ENCODE measurements around the gene SH3BP4. TPM values are rescaled to one million over a fixed set of nuclear protein-coding genes. Genes with fewer than 3 reads are reported as not detected.

The SH3BP4 gene
- total and polyA plus RNA-seq, 10 of the 15 experiments (the other 5 are each of a cell fraction or from before 2014, with no cell fraction given) = 0.03 to 0.36 TPM; not detected in 8

- ChIA-PET POLR2A (no interaction called here), SMC1A (ENCODE audit: uncharacterized antibody, unreplicated experiment) (no interaction called here), RAD21 (ENCODE audit: unreplicated experiment) (no interaction called here), CTCF (no interaction called here)
- 47% methylated on average over 30 of the region's 30 CpGs for WGBS (ENCODE audit: insufficient coverage, insufficient replicate concordance, low lambda C conversion rate, missing lambda C conversion rate)
- in situ Hi-C loops (cut with MboI) (no loop called here), intact Hi-C loops (cut with micrococcal nuclease; ENCODE audit: unreplicated experiment) (no loop called here)
- Histone ChIP-seq H3K79me2 (ENCODE audit: control insufficient read depth, insufficient read depth, low read length) (no peaks in the 10 kb centered on the region), H4K20me1 (ENCODE audit: control insufficient read depth, insufficient read depth) (no peaks in the 10 kb centered on the region), H3K36me3 (ENCODE audit: control insufficient read depth in 2 of 2, insufficient read depth in 2 of 2, low read length in 1 of 2) (no peaks in the 10 kb centered on the region), H3K27me3 (replicated peaks in 1 of 2; ENCODE audit: control insufficient read depth in 2 of 2, insufficient read depth in 2 of 2, low read length in 1 of 2) (no peaks in the 10 kb centered on the region), H3K4me3 (no peak overlapping the region), H3K4me1 (ENCODE audit: control insufficient read depth, insufficient read depth, low read length) (no peaks in the 10 kb centered on the region), H3K4me2 (ENCODE audit: control insufficient read depth, insufficient read depth) (no peak overlapping the region), H3K9ac (ENCODE audit: control insufficient read depth, insufficient read depth, low read length) (no peak overlapping the region), H3K27ac (ENCODE audit: control insufficient read depth, insufficient read depth) (no peak overlapping the region), H3K9me3 (replicated peaks; ENCODE audit: control insufficient read depth, insufficient read depth, low read length) (no peaks in the 10 kb centered on the region), H2AFZ (ENCODE audit: control insufficient read depth, low read depth, low read length) (no peak overlapping the region)
- DNase-seq (ENCODE audit: low read depth, low spot score) (no peak), FAIRE-seq (no peak), ATAC-seq (no peak)
- BruUV-seq (replicated peaks) = no TSS peak
- TF ChIP-seq SIN3A (IDR thresholded peaks at IDR 0.05; ENCODE audit: low read depth, low read length) (no peak), IKZF2 (IDR thresholded peaks at IDR 0.05) (no peak), FOS (IDR thresholded peaks at IDR 0.05; ENCODE audit: borderline replicate concordance, extremely low read depth, insufficient read length) (no peak), ZNF207 (IDR thresholded peaks at IDR 0.05; ENCODE audit: borderline replicate concordance) (no peak), SPI1 (IDR thresholded peaks at IDR 0.05; ENCODE audit: borderline replicate concordance, insufficient read depth, low read depth, low read length) (no peak), REST (IDR thresholded peaks at IDR 0.05; ENCODE audit: low read depth, low read length) (no peak), USF1 (IDR thresholded peaks at IDR 0.05; ENCODE audit: borderline replicate concordance, extremely low read length, insufficient read depth, low read depth, low read length) (no peak), KDM1A (IDR thresholded peaks at IDR 0.05; ENCODE audit: borderline replicate concordance) (no peak), SMC3 (IDR thresholded peaks at IDR 0.05; ENCODE audit: borderline replicate concordance, low read length) (no peak), NBN (IDR thresholded peaks at IDR 0.05) (no peak), MAX (IDR thresholded peaks at IDR 0.05; ENCODE audit: low read depth, low read length) (no peak), DPF2 (IDR thresholded peaks at IDR 0.05) (no peak), HSF1 (IDR thresholded peaks at IDR 0.05; ENCODE audit: low read depth, low read length) (no peak)
Measured at GRCh38 chr2:234974501-234975385, 22.9 kb downstream of the SH3BP4 start.

Measured in GM12878 (cell line).